Tongue (tissue), 2 donors: ENCODE results near the gene ZNF774. TPM values are rescaled to one million over a fixed set of nuclear protein-coding genes. Genes with fewer than 3 reads are reported as not detected.
"Not testable (repeated sequence)": the region's sequence is repeated elsewhere in the genome, so short reads cannot be mapped to it uniquely, and the experiment has no call there.

ENCODE experiments used
- DNase-seq: peaks from one replicate; pipeline ENCODE4 v3.0.0-alpha.2; 2015
- total RNA-seq: library from RNA; depleted of rRNA; stranded (reverse); fragments of >200 nt; gene quantifications from one replicate; pipeline ENCODE4 v1.2.3, GENCODE V29; 2014

The ZNF774 gene
- total RNA-seq = 4.9 TPM

- DNase-seq = peak; percentile 99
These were observed at the start of gene ZNF774 for GRCh38 chr15:90352107-90352893. Gene ZNF774 (plus strand): TSS chr15:90352284. CDS start chr15:90354661, 2,377 bp downstream.

GRCh38 chr15:90305355-90305754, 46.7 kb upstream of the ZNF774 start:
- DNase-seq = not testable (repeated sequence)

GRCh38 chr15:90305932-90306331, 46.2 kb upstream of the ZNF774 start:
- no peak for DNase-seq

GRCh38 chr15:90306560-90306959, 45.5 kb upstream of the ZNF774 start:
- DNase-seq = no peak

GRCh38 chr15:90307661-90308060, 44.4 kb upstream of the ZNF774 start:
- no peak for DNase-seq

- DNase-seq = no peak
These were observed 43.1 kb upstream of the ZNF774 start for GRCh38 chr15:90309020-90309419.

GRCh38 chr15:90315278-90315982, 36.7 kb upstream of the ZNF774 start:
- peak; percentile 33 for DNase-seq

GRCh38 chr15:90316139-90316538, 35.9 kb upstream of the ZNF774 start:
- no peak for DNase-seq

- no peak for DNase-seq
These were observed 33.5 kb upstream of the ZNF774 start for GRCh38 chr15:90318591-90318990.

- peak; percentile 97 for DNase-seq
These were observed 31.8 kb upstream of the ZNF774 start for GRCh38 chr15:90320062-90320884.

GRCh38 chr15:90320885-90321278, 31.2 kb upstream of the ZNF774 start:
- no peak for DNase-seq

- DNase-seq = no peak
These were observed 29.5 kb upstream of the ZNF774 start for GRCh38 chr15:90322538-90322937.

GRCh38 chr15:90325726-90326125, 26.4 kb upstream of the ZNF774 start:
- DNase-seq = no peak

- DNase-seq = no peak
These were observed 25.6 kb upstream of the ZNF774 start for GRCh38 chr15:90326441-90326840.

- DNase-seq = no peak
These were observed 24.8 kb upstream of the ZNF774 start for GRCh38 chr15:90327311-90327710.

GRCh38 chr15:90334304-90334731, 17.8 kb upstream of the ZNF774 start:
- DNase-seq = peak; percentile 23

- no peak for DNase-seq
These were observed 15.4 kb upstream of the ZNF774 start for GRCh38 chr15:90336705-90337141.

- no peak for DNase-seq
These were observed 14.8 kb upstream of the ZNF774 start for GRCh38 chr15:90337256-90337655.

GRCh38 chr15:90338532-90338931, 13.6 kb upstream of the ZNF774 start:
- no peak for DNase-seq

GRCh38 chr15:90340345-90340744, 11.7 kb upstream of the ZNF774 start:
- no peak for DNase-seq

- DNase-seq = no peak
These were observed 8.7 kb upstream of the ZNF774 start for GRCh38 chr15:90343302-90343790.

GRCh38 chr15:90344662-90345061, 7.4 kb upstream of the ZNF774 start:
- no peak for DNase-seq

- no peak for DNase-seq
These were observed 6.2 kb upstream of the ZNF774 start for GRCh38 chr15:90345857-90346256.
